Astrocyte (in vitro differentiated cells and primary cell): ENCODE results near the gene MICAL3.

ENCODE experiments used
- EZH2 ChIP-seq: IDR thresholded peaks from 2 replicates; pipeline ENCODE4 v1.6.1; 2012; ENCODE audit warnings: mild to moderate bottlenecking, low read length, inconsistent platforms; ENCODE audit not compliant: insufficient read depth
- TF ChIP-seq, protein P1 (sequence below): IDR thresholded peaks from 2 replicates; pipeline ENCODE4 v1.5.1; 2011; ENCODE audit warnings: low read depth, mild to moderate bottlenecking, inconsistent platforms, low read length, moderate library complexity; ENCODE audit not compliant: insufficient read depth

DNA sequence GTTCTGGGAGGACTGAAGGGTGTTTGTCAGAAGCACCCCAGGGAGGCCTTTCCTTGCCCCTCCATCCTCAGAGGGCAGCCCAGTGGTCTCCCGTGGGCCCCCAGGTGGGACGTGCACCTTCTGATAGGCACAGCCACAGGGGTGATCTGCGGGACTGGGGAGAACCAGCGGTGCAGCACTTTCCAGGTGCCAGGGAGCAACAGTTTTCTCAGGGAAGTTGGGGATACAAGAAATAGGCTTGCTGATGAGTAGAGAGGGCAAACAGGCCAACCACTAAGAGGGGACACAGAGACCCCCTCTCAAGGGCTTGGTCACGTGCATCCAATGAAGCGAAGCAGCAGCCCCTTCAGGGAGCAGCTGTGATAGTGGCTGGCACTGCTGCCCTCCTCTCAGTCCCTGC, 143.0 kb downstream of the MICAL3 start:
- TF ChIP-seq, protein P1, sequence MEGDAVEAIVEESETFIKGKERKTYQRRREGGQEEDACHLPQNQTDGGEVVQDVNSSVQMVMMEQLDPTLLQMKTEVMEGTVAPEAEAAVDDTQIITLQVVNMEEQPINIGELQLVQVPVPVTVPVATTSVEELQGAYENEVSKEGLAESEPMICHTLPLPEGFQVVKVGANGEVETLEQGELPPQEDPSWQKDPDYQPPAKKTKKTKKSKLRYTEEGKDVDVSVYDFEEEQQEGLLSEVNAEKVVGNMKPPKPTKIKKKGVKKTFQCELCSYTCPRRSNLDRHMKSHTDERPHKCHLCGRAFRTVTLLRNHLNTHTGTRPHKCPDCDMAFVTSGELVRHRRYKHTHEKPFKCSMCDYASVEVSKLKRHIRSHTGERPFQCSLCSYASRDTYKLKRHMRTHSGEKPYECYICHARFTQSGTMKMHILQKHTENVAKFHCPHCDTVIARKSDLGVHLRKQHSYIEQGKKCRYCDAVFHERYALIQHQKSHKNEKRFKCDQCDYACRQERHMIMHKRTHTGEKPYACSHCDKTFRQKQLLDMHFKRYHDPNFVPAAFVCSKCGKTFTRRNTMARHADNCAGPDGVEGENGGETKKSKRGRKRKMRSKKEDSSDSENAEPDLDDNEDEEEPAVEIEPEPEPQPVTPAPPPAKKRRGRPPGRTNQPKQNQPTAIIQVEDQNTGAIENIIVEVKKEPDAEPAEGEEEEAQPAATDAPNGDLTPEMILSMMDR, result no peak
- no peak for TF ChIP-seq EZH2
